Heart left ventricle (tissue), 16 donors: Measurements from ENCODE around the gene PTGIS. TPM values are rescaled to one million over a fixed set of nuclear protein-coding genes. Genes with fewer than 3 reads are reported as not detected.

Experiments used
- ATAC-seq, 4 donors: fragments of 200-7000 bp; cut with Tn5 transposase; one replicate each; pipeline ENCODE4 v1.9.1; 2020 to 2022; ENCODE audit warnings: moderate library complexity in 4 of 4, mild to moderate bottlenecking in 3 of 4, moderate number of reproducible peaks in 1 of 4
- DNase-seq, 5 donors: peaks; one replicate each; pipeline ENCODE4 v3.0.0-alpha.2; 2020
- H3K27ac ChIP-seq, 12 donors: fragments of 200-600 bp; sonication (generic) in 4 of 12; one replicate each; pipeline versions ENCODE4 v1.5.0 to v1.8.0; 2016 to 2022; ENCODE audit warnings: mild to moderate bottlenecking in 2 of 12
- H3K27me3 ChIP-seq, 9 donors: fragments of 200-600 bp; sonication (generic) in 2 of 9; one replicate each; pipeline versions ENCODE4 v1.5.1 to v1.8.0; 2016 to 2022; ENCODE audit warnings: mild to moderate bottlenecking in 3 of 9
- H3K36me3 ChIP-seq, 9 donors: fragments of 200-600 bp; sonication (generic) in 2 of 9; one replicate each; pipeline versions ENCODE4 v1.5.0 to v1.8.0; 2018 to 2022; ENCODE audit warnings: mild to moderate bottlenecking in 2 of 9
- H3K4me1 ChIP-seq, 12 donors: fragments of 200-600 bp; sonication (generic) in 4 of 12; one replicate each; pipeline versions ENCODE4 v1.5.0 to v1.8.0; 2016 to 2022; ENCODE audit warnings: mild to moderate bottlenecking in 3 of 12
- H3K4me3 ChIP-seq, 12 donors: fragments of 200-600 bp; sonication (generic) in 4 of 12; one replicate each; pipeline versions ENCODE4 v1.5.0 to v1.8.0; 2017 to 2022; ENCODE audit warnings: mild to moderate bottlenecking in 9 of 12, moderate library complexity in 4 of 12
- H3K9me3 ChIP-seq, 12 donors: fragments of 200-600 bp; sonication (generic) in 4 of 12; one replicate each; pipeline versions ENCODE4 v1.5.0 to v1.8.0; 2016 to 2022; ENCODE audit warnings: mild to moderate bottlenecking in 1 of 12
- POLR2A ChIP-seq, 2 donors: fragments of 450-650 bp; IDR thresholded peaks; one replicate each; pipeline ENCODE4 v1.6.1; 2017; ENCODE audit warnings: antibody characterized with exemption in 2 of 2, mild to moderate bottlenecking in 2 of 2, moderate library complexity in 2 of 2
- WGBS, 4 donors: extraction: QIAGEN DNeasy Blood & Tissue Kit in 2 of 4; methylation state at CpG; one replicate each; pipeline versions ENCODE4 v1.1.5 to v1.1.7; 2013 to 2018; 5-methylcytosine and 5-hydroxymethylcytosine counted together
- intact Hi-C, 10 donors: fragments of 100-400 bp; cut with DNase I; formaldehyde crosslinking; loops; one replicate each; pipeline versions ENCODE4 v1.11.1 to v1.14.2; 2022
- polyA plus RNA-seq, 2 donors: library from polyadenylated mRNA; stranded (reverse); fragments of 200-250 nt; gene quantifications; one replicate each; pipeline ENCODE4 v1.2.3, GENCODE V29; 2013
- total RNA-seq, 9 donors: library from RNA; depleted of rRNA in 2 of 9; stranded (reverse); fragments of >200 nt in 2 of 9; fragmentation: NEBNext Ultra II Directional in 3 of 9; extraction: Animal tissue kit (Norgen Biotek cat#: 25700) in 3 of 9; gene quantifications; one replicate each; pipeline versions ENCODE4 v1.1.0 to v1.2.4, GENCODE V29; 2016 to 2023
- TF ChIP-seq, protein P1 (sequence below), 12 donors: fragments of 200-600 bp; sonication (generic) in 4 of 12; IDR thresholded peaks; one replicate each; pipeline versions ENCODE4 v1.5.0 to v1.8.0; 2018 to 2022; ENCODE audit warnings: antibody characterized with exemption in 12 of 12, mild to moderate bottlenecking in 5 of 12
- donor health status: ischemic (EF 13 %, LVEDD 7.1; RV severe dilation, severe dysfunction).
- donor health status: healthy with polysubstance abuse.
- donor health status: DM: no; HTN: yes; CAD: no.
- donor health status: DM: no; HTN: no; CAD: no.
- donor health status: ischemic (EF 25% LVEDD 6.9; RV normal size, moderate dysfunction).
- donor health status: ischemic (EF 25% LVEDD 5.7; RV mildly dilated, moderate dysfunction).
- donor health status: healthy.
- donor health status: DM: yes; HTN: yes; CAD: no.
- donor health status: ischemic (EF 35%, LVEDD 5.7; RV mildly dilated, moderate dysfunction).
- donor health status: nonischemic (EF 11% LVEDD 7.7; RV severe dilation, severe dysfunction).
- donor health status: DM: yes; HTN: yes; CAD: no.
- donor health status: PGD.
- donor health status: ischemic (EF 29% LVEDD 5.4; RV normal size, mild dysfunction).
- donor health status: nonischemic (EF 23%, LVEDD 6.1; RV moderate dilation, normal function).

The PTGIS gene
- total and polyA plus RNA-seq, 11 donors: 5.3 to 95.2 (median 20.1) TPM

DNA sequence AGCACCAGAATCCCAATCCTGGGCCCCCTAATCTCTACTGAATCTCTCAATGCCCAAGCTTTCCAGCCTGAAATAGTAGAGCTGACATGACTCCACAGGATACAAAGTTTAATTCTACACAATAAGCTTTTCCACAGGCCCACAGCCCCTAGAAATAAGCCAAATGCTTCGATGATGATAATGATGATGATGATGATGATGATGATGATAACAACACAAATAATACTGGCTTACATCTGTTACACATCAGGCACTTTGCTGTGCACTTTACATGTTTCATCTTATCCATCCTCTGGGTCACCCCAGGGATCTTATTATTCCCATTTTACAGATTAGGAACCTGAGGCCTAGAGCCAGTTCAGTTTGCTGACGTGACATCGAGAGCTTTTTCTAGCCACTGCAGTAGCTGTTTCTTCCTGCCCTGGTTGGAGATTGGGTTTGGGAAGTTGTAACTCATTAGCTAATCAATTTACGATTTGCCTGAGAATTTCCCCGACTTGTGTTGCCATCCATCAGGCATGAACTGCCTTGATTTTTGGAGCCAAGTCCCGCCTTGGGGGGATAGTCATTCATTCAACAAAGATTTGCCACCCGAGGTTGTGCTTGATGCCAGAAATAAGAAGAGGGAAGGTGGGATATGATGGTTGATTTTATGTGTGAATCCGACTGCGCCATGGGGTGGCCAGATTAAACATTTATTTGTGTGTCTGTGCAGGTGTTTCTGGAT is 105.9 kb downstream of the PTGIS start:
- Histone ChIP-seq H3K27ac (no peak overlapping the region), H3K4me1 (no peaks in the 10 kb centered on the region), H3K36me3 (no peaks in the 10 kb centered on the region), H3K4me3 (no peak overlapping the region), H3K9me3 (no peaks in the 10 kb centered on the region), H3K27me3 (no peaks in the 10 kb centered on the region)
- intact Hi-C loops: no loop called here
- 87 to 92% (median 90%) methylated on average over 9 of the region's 9 CpGs for WGBS, 4 donors
- TF ChIP-seq POLR2A (IDR thresholded peaks at IDR 0.05): no peak
- TF ChIP-seq, protein P1, sequence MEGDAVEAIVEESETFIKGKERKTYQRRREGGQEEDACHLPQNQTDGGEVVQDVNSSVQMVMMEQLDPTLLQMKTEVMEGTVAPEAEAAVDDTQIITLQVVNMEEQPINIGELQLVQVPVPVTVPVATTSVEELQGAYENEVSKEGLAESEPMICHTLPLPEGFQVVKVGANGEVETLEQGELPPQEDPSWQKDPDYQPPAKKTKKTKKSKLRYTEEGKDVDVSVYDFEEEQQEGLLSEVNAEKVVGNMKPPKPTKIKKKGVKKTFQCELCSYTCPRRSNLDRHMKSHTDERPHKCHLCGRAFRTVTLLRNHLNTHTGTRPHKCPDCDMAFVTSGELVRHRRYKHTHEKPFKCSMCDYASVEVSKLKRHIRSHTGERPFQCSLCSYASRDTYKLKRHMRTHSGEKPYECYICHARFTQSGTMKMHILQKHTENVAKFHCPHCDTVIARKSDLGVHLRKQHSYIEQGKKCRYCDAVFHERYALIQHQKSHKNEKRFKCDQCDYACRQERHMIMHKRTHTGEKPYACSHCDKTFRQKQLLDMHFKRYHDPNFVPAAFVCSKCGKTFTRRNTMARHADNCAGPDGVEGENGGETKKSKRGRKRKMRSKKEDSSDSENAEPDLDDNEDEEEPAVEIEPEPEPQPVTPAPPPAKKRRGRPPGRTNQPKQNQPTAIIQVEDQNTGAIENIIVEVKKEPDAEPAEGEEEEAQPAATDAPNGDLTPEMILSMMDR (IDR thresholded peaks at IDR 0.05): no peak
- DNase-seq (no peak), ATAC-seq (no peak)

DNA sequence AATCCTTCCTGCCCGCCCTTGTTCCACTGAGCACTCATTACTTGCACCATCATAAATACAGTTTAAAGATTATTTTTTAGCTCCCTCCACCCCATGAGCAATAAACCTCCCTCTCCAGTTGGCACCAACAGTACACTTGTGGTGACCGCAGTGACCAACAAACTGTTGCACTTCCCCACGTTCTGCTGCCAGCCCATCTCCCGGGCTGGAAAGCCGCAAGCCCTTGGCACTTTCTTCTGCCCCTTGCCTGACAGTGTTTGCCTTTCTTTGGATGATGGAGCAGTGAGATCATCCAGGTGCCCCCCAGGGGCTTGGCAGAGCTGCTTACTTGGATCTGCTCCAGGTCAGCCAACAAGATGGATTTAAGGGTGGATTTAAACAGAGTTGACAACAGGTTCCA is 107.0 kb downstream of the PTGIS start:
- DNase-seq (no peak), ATAC-seq (no peak)
- H3K4me1 ChIP-seq: no peaks in the 10 kb centered on the region
- 82 to 90% (median 85%) methylated on average over 5 of the region's 5 CpGs for WGBS, 4 donors
- no peaks in the 10 kb centered on the region for H3K36me3 ChIP-seq
- intact Hi-C loops: no loop called here
- no peak overlapping the region for H3K27ac ChIP-seq
- TF ChIP-seq, protein P1 (IDR thresholded peaks at IDR 0.05): no peak
- TF ChIP-seq POLR2A (IDR thresholded peaks at IDR 0.05): no peak
- no peaks in the 10 kb centered on the region for H3K27me3 ChIP-seq
- H3K4me3 ChIP-seq: no peak overlapping the region
- H3K9me3 ChIP-seq: no peaks in the 10 kb centered on the region

DNA sequence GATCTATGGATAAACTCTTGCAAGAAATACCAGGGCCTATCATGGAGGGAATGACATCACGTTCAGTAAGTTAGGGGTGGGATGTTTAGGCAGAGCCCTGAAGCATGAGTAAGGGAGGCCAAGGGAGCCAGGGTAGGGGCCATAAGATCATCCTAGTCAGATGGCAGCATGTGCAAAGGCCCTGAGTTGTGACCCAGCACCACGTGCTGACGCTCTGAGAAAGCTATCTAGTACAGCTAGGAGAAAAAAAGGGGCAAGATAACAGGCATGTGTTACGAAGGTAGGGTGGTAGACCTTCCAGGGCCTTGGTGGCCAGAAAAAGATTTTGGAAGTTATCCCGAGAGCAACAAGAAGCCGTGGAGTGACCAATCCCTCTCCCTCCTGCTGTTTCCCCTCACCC is 107.8 kb downstream of the PTGIS start:
- no peak for TF ChIP-seq POLR2A (IDR thresholded peaks at IDR 0.05)
- TF ChIP-seq, protein P1 (IDR thresholded peaks at IDR 0.05): no peak
- Histone ChIP-seq H3K4me3 (no peak overlapping the region), H3K4me1 (no peaks in the 10 kb centered on the region), H3K27ac (peak overlapping the region in 1 of 12 donors; percentile 17), H3K36me3 (no peaks in the 10 kb centered on the region), H3K27me3 (no peaks in the 10 kb centered on the region), H3K9me3 (no peaks in the 10 kb centered on the region)
- ATAC-seq: no peak
- no peak for DNase-seq
- intact Hi-C loops: no loop called here
- WGBS, 4 donors: 75 to 82% (median 79%) methylated on average over 6 of the region's 6 CpGs

DNA sequence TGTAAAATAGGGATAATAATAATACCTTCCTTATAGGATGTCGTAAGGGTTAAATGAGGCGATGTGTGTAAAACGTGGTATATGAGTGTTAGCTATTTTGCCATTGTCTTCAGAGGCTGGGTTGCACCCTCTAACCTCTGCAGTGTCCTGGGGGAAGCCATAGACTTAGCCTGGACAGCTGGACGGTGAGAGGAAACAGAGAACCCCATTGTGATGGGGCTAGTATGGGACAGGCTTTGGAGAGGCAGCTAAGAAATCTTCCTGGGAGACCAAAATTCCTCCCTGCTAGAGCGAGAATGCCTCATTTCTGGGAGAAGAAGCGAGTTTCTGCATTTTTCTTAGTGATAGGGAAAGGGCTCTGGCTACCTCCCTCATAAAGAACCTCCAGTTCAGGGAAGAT is 108.3 kb downstream of the PTGIS start:
- intact Hi-C loops: no loop called here
- WGBS, 4 donors: 73 to 80% (median 76%) methylated on average over 6 of the region's 6 CpGs
- H3K4me3 ChIP-seq: no peak overlapping the region
- no peak for DNase-seq
- H3K4me1 ChIP-seq: no peaks in the 10 kb centered on the region
- H3K36me3 ChIP-seq: no peaks in the 10 kb centered on the region
- no peaks in the 10 kb centered on the region for H3K27me3 ChIP-seq
- ATAC-seq: no peak
- no peaks in the 10 kb centered on the region for H3K9me3 ChIP-seq
- TF ChIP-seq, protein P1 (IDR thresholded peaks at IDR 0.05): no peak
- no peak for TF ChIP-seq POLR2A (IDR thresholded peaks at IDR 0.05)
- no peak overlapping the region for H3K27ac ChIP-seq
